GM10266 (cell line): ENCODE measurements around the gene RBM8A.

Source experiments
- DNase-seq: peaks from one replicate; pipeline ENCODE4 v3.0.0; 2012; ENCODE audit errors: extremely low spot score
- TF ChIP-seq, protein P1 (sequence below): IDR thresholded peaks from 2 replicates; pipeline ENCODE4 v1.5.1; 2012; ENCODE audit warnings: mild to moderate bottlenecking, low read depth; ENCODE audit not compliant: control insufficient read depth, insufficient read depth; ENCODE audit errors: missing control alignments

Gene RBM8A

DNA sequence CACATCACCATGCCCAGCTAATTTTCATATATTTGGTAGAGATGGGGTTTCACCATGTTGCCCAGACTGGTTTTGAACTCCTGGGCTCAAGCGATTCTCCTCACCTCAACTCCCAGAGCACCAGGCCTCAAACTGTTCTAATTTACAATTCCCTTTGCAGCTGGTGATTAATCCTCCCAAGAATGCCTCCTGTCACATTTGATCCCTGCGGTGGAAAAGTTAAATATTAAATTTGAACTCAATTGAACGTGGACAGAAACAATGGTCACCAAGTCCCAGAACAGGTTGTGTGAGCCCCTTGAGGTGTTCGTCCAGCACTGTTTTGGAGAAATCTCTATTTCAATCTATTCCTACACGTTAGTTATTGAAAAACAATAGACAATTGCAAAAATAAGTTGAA lies 39.7 kb downstream of the RBM8A start:
- TF ChIP-seq, protein P1, sequence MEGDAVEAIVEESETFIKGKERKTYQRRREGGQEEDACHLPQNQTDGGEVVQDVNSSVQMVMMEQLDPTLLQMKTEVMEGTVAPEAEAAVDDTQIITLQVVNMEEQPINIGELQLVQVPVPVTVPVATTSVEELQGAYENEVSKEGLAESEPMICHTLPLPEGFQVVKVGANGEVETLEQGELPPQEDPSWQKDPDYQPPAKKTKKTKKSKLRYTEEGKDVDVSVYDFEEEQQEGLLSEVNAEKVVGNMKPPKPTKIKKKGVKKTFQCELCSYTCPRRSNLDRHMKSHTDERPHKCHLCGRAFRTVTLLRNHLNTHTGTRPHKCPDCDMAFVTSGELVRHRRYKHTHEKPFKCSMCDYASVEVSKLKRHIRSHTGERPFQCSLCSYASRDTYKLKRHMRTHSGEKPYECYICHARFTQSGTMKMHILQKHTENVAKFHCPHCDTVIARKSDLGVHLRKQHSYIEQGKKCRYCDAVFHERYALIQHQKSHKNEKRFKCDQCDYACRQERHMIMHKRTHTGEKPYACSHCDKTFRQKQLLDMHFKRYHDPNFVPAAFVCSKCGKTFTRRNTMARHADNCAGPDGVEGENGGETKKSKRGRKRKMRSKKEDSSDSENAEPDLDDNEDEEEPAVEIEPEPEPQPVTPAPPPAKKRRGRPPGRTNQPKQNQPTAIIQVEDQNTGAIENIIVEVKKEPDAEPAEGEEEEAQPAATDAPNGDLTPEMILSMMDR: no peak
- no peak for DNase-seq

DNA sequence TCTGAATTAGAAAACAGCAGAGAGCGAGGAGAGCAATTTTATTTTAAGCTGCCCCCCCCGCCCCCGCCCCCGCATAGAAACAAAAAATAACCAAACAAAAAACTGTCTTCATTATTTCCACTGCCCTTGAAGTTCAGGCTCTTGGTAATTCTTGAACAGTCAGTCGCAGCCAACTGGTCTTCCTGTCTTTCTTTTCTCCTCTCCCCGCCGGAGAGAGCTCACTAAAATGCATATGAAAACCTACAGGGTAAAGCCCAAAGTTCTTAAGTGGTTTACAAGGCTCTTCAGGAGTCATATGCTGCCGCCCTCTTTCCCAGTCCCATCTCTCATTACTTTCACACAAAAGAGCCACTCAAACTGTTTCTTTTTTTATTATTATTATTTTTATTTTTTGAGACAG lies 40.5 kb downstream of the RBM8A start:
- TF ChIP-seq, protein P1: no peak
- no peak for DNase-seq

DNA sequence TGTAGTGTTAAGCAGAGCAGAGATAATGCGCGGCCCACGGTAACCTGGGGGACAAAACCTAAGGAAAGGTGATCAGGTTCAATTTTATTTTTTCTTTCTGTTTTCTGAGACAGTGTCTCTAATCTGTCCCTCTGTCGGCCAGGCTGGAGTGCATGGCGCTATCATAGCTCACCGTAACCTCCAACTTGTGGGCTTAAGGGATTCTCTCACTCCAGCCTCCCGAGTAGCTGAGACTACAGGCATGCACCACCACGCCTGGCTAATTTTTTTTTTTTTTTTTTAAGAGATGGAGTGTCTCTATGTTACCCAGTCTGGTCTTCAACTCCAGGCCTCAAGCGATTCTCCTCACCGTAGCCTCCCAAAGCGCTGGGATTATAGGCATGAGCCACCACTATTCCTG lies 40.9 kb downstream of the RBM8A start:
- TF ChIP-seq, protein P1: no peak
- no peak for DNase-seq

DNA sequence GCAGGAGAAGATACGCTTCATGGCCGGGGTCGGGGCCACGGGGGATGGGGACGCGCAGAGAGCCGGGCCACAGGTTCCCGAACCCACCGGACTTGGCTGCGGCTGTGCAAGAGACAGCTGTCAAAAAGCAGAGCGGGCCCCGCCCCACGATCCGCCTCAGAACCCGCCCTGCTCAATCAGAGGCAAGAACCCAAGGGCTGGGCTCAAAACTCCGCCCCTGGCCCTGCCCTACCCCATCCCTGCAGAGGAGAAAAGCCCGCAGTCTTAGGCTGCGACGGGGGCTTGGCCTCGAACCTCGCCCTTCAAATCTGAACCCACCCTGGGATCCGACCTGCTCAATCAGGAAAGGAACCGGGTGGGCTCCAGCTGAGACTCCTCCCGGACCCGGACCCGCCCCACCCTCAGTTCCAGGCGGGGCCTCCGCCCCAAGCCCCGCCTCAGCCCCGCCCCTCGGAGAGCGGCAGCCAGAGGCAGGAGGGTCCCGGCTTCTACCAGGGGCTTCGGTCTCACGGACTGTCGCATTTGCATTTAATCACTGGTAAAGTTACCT lies 41.5 kb downstream of the RBM8A start, which contains the start of gene ANKRD35:
Gene ANKRD35 (minus strand): TSS at position 129 of the 550 bp plus-strand sequence. CDS start 108 bp downstream, at position 21.
- peak; percentile 91 for DNase-seq
- TF ChIP-seq, protein P1: no peak

DNA sequence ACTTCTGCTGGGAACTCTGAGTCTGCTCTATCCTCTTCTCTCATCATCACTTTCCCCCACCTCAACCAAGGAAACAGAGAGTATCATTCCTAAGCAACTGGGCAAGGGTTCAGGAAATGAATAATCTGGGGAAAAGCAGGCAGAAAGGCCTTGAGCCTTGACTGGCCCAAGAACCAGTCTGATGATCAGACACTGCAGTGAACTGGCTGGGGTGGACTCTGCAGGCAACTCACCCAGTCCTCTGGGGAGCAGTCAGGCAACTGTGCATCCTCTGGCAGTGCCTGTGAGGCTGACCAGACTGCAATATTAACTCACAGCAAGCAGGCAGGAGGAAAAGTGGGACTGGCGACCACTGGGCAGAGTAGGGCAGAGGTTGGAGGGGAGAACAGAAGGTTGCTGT lies 42.6 kb downstream of the RBM8A start:
- TF ChIP-seq, protein P1: no peak
- no peak for DNase-seq

DNA sequence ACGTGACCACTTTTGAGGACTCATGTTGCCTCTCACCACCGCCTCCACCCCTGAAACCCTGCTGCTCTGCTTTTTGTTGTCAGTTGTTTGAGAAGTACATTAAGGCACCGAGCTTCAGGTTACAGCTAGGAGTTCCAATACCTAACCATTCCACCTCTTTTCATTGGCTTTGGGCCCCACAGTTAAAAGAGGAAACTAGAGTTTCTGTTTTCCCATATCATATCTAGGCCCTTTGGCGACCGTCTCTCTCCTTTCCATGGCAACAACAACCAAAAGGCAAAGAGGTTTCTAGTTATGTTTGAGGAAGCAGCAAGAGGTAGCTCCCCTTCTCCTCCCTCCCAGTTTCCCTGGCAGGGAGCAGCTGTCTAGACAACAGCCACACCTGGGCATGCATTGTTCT lies 47.5 kb downstream of the RBM8A start:
- TF ChIP-seq, protein P1: no peak
- DNase-seq: no peak

DNA sequence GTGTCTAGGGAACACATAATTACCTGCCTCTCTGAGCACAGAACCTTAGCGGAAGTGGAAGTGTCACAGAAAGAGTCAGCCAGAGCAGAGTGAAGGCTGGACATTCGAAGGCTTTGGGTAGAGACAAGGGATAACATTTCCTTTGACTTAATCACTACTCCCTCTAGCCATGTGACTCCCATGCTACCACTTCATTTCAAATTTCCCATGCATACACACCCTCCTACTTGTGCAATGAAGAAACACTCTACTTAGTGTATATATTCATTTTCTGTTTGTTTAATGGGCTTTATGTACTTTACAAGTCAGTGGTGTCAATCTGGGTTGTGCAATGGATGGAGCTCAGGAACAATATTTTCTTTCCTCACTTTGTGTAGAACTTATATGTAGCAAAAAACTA lies 48.6 kb downstream of the RBM8A start:
- TF ChIP-seq, protein P1: no peak
- DNase-seq: no peak
